Measurements from ENCODE around the gene NSD1.
"Not testable (repeated sequence)": the region's sequence is repeated elsewhere in the genome, so short reads cannot be mapped to it uniquely, and the experiment has no call there.

Gene NSD1

GRCh38 chr5:177234841-177235240, 101.3 kb downstream of the NSD1 start:
- no peak for DNase-seq

GRCh38 chr5:177241768-177242167, 108.2 kb downstream of the NSD1 start:
- DNase-seq = no peak

GRCh38 chr5:177242304-177242703, 108.7 kb downstream of the NSD1 start:
- no peak for DNase-seq

- DNase-seq = no peak
These were observed 116.4 kb downstream of the NSD1 start for GRCh38 chr5:177249761-177250537.

GRCh38 chr5:177253252-177253651, 119.7 kb downstream of the NSD1 start:
- no peak for DNase-seq

- DNase-seq = no peak
These were observed 122.7 kb downstream of the NSD1 start for GRCh38 chr5:177256296-177256695.

GRCh38 chr5:177258711-177259110, 125.1 kb downstream of the NSD1 start:
- DNase-seq = not testable (repeated sequence)

GRCh38 chr5:177260961-177261360, 127.4 kb downstream of the NSD1 start:
- no peak for DNase-seq

GRCh38 chr5:177261510-177261909, 127.9 kb downstream of the NSD1 start:
- DNase-seq = no peak

GRCh38 chr5:177264178-177264577, 130.6 kb downstream of the NSD1 start:
- DNase-seq = no peak

- DNase-seq = no peak
These were observed 131.8 kb downstream of the NSD1 start for GRCh38 chr5:177265395-177265794.

- DNase-seq = no peak
These were observed 135.8 kb downstream of the NSD1 start for GRCh38 chr5:177269232-177269895.

- no peak for DNase-seq
These were observed 136.4 kb downstream of the NSD1 start for GRCh38 chr5:177269976-177270375.

GRCh38 chr5:177270653-177271052, 137.1 kb downstream of the NSD1 start:
- DNase-seq = no peak

GRCh38 chr5:177271113-177271512, 137.5 kb downstream of the NSD1 start:
- DNase-seq = no peak

- DNase-seq = no peak
These were observed 142.3 kb downstream of the NSD1 start for GRCh38 chr5:177275883-177276282.

GRCh38 chr5:177276886-177277285, 143.3 kb downstream of the NSD1 start:
- DNase-seq = no peak

GRCh38 chr5:177288191-177288590, 154.6 kb downstream of the NSD1 start:
- no peak for DNase-seq

- DNase-seq = no peak
These were observed 157.4 kb downstream of the NSD1 start for GRCh38 chr5:177290816-177291596.

- no peak for DNase-seq
These were observed 158.2 kb downstream of the NSD1 start for GRCh38 chr5:177291735-177292134.

- no peak for DNase-seq
These were observed 160.4 kb downstream of the NSD1 start for GRCh38 chr5:177293819-177294581.

- DNase-seq = no peak
These were observed 161.1 kb downstream of the NSD1 start for GRCh38 chr5:177294632-177295031.

GRCh38 chr5:177295924-177296323, 162.4 kb downstream of the NSD1 start:
- no peak for DNase-seq

All from NCI-H1048 (cell line).